Measurements from ENCODE around the gene KDELR3.

- TF ChIP-seq CHD1 (IDR thresholded peaks at IDR 0.05; ENCODE audit: low read depth, low read length) (no peak), EZH2 (IDR thresholded peaks at IDR 0.05; ENCODE audit: low read depth, low read length, severe bottlenecking) (no peak), BRCA1 (IDR thresholded peaks at IDR 0.05; ENCODE audit: low read depth, low read length) (no peak), CREB1 (IDR thresholded peaks at IDR 0.05) (no peak), POLR2A (IDR thresholded peaks at IDR 0.05; ENCODE audit: control extremely low read depth in 1 of 2, low read depth in 2 of 2, low read length in 2 of 2) (no peak), RBBP5 (IDR thresholded peaks at IDR 0.05; ENCODE audit: borderline replicate concordance, low read depth, low read length) (no peak), KDM5A (IDR thresholded peaks at IDR 0.05; ENCODE audit: low read length) (no peak), SP1 (IDR thresholded peaks at IDR 0.05; ENCODE audit: low read depth, low read length) (no peak)
- TF ChIP-seq, protein P1, sequence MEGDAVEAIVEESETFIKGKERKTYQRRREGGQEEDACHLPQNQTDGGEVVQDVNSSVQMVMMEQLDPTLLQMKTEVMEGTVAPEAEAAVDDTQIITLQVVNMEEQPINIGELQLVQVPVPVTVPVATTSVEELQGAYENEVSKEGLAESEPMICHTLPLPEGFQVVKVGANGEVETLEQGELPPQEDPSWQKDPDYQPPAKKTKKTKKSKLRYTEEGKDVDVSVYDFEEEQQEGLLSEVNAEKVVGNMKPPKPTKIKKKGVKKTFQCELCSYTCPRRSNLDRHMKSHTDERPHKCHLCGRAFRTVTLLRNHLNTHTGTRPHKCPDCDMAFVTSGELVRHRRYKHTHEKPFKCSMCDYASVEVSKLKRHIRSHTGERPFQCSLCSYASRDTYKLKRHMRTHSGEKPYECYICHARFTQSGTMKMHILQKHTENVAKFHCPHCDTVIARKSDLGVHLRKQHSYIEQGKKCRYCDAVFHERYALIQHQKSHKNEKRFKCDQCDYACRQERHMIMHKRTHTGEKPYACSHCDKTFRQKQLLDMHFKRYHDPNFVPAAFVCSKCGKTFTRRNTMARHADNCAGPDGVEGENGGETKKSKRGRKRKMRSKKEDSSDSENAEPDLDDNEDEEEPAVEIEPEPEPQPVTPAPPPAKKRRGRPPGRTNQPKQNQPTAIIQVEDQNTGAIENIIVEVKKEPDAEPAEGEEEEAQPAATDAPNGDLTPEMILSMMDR (IDR thresholded peaks at IDR 0.05; ENCODE audit: control extremely low read depth in 1 of 3, insufficient read depth in 1 of 3, low read depth in 1 of 3, low read length in 3 of 3) = no peak
- TF ChIP-seq, protein P2, sequence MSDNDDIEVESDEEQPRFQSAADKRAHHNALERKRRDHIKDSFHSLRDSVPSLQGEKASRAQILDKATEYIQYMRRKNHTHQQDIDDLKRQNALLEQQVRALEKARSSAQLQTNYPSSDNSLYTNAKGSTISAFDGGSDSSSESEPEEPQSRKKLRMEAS (IDR thresholded peaks at IDR 0.05) = no peak
These were observed 48.1 kb upstream of the KDELR3 start for GRCh38 chr22:38419858-38420160.
